HCEC 1CT (cell line): ENCODE results near the gene AGAP1.
A peak's percentile ranks its signal among the peaks of the same experiment; 100 is the strongest.

Experiments used
- DNase-seq: peaks from one replicate; pipeline ENCODE4 v3.0.0-alpha.2; 2017

AGAP1 gene

GRCh38 chr2:235534678-235535422 lies 41.0 kb downstream of the AGAP1 start:
- DNase-seq, result no peak

- no peak for DNase-seq
Measured at GRCh38 chr2:235535423-235536130, 41.7 kb downstream of the AGAP1 start.

- DNase-seq, result no peak
Measured at GRCh38 chr2:235536711-235537110, 42.9 kb downstream of the AGAP1 start.

DNA sequence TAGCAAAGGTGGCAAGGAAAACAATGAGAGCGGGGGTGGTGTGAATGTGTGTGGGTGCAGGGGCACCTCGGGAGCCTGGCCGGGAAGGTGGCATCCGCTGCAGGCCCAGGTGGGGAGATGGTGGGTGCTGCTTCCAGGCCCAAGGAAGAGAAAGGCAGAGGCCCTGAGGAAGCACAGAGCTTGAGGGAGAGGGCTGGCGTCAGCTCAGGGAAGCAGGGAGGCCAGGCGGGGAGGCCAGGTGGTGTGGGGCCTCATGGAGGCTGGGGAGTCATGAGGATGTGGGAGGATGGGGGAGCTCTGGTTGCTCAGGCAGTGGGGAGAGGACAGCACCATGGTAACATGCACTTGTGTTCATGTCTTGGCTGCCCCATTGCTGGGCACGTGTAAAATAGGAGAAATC lies 43.3 kb downstream of the AGAP1 start:
- no peak for DNase-seq

DNA sequence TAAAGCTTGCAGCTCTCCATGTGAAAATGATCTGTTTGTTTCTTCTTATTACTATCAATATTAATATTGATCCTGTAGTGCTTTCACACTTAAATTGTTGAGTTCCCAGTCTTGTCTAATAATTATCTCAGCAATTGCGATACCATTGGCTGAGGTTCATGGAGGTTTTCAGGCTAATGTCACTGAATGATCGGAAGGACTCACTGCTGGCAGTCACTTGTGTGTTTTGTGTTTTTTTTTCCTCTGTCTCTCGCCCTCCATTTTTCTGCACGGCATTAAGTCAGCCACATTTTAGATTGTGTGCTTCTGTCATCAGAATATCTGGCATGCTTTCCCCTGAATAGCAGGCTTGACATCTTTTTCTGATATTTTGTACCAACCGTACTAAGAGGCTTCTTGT lies 43.7 kb downstream of the AGAP1 start:
- DNase-seq, result no peak

DNA sequence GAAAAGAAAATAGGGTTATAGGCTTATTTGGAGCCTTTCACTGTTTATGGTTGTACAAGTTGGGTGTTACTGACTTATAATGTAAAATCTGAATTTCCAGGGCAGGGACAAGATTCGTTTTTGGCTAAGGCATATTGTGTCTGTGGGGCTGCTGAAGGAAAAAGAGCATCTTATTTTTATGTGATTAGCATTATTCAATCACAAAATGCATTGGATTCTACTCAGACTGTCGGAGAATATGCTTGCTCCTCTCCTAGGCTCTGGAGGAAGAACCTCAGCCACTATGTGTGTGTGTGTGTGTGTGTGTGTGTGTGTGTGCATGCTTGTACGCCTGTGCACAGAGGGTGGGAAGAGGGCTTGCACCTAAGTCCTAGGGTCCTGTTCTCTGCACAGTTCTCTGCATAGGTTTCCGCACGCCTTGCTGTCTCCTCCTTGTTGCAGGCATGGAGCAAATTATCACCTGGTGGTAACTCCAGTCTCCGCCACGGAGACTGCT lies 44.3 kb downstream of the AGAP1 start:
- no peak for DNase-seq

- DNase-seq, result no peak
Measured at GRCh38 chr2:235538981-235539380, 45.1 kb downstream of the AGAP1 start.

DNA sequence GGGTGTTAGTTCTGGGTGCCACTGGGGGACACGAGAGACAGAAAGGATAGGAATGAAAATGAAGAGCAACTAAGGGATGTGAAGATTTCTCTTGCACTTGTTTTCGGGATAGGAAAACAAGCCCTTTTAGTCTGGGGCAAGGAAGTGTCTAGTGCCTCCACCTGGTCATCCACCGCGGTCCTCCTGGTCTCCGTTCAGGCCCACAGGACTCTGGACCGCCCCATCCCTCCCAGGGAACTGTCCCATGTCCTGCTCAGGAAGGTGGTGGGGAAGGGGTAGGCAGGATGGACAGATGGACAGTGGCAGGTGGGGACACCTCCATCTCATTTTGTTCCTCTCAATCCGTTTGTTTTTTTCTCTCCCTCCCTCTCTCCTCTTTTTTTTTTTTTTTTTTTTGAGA lies 45.9 kb downstream of the AGAP1 start:
- no peak for DNase-seq

DNA sequence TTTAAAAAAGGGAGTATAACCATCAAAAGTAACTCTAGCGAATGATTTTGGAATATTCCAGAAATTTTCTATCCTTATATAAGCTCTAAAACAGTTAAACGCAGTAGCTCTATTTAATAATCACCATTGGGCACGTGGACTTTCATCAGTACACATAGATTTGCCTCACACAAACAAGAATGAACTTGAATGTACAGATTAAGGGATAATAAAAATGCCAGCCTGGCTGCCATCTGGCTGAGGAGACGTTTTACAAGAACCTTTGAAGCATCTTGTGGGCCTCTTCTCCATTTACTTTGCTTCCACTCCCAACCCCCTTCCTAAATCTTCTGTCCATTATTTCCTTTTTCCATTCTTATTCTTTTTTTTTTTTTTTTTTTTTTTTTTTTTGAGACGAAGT lies 47.2 kb downstream of the AGAP1 start:
- no peak for DNase-seq

DNA sequence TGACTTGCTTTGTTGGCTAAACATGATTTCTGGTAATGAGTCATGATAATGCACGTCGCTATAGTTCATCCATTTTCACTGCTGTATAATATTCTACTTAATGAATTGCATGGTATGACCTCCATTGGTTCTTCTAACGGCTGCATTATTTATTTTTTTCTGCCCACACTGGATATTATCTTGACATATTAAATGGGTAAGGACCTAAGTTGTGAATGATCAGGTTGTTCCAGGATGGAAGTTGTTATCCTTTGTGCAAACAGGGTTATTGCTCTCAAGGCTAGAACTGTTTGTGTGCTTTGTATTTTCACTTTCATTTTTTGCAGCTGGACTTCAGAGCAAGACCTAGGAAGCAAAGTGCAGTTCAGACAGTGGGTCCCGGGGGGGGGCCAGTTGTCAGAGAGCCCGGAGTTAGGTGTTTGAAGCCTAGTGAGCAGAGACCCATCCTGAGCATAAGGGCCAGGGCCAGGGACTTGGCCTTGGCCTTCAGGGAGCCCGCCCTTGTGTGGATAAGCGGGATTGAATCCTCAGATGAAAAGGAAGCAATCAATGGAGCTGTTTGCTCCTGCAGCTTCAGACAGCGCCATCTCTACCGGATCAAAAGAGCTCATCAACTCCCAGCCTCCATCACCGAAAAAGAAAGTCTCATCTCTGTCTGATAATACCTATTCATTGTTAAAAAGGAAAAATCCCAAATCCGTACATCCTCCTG lies 48.2 kb downstream of the AGAP1 start:
- DNase-seq, result no peak

- DNase-seq, result no peak
Measured at GRCh38 chr2:235542733-235543127, 48.9 kb downstream of the AGAP1 start.

DNA sequence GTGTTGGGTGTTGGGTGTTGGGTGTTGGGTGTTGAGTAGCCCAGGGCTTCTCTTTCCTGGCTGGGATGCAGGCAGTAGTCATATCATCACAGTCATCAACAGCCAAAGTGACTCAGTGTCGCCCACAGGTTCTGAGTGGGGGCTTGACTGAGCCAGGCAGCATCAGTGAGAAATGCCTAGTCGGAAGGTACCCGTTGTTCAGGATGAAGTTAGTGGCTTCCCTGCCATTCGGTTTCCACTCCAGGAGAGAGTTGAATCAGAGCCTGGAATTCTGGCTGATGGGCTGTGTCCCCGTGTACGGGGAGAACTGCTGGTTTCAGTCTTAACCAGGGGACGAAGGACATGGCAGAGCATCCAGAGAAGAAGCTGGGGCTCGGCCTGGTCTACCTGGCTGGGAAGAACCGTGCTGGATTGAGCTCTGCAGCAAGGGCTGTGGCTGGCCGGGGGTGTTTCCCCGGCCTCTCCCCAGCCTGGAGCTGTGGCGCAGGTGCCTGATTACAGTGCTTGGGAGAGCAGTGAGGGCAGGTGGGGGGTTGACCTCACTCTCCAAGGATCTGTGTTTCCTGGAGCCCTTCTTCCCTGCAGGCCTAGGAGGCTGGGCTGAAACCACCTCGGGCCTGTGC lies 49.4 kb downstream of the AGAP1 start:
- no peak for DNase-seq

- no peak for DNase-seq
Measured at GRCh38 chr2:235543851-235544688, 50.2 kb downstream of the AGAP1 start.

- no peak for DNase-seq
Measured at GRCh38 chr2:235544689-235544969, 50.8 kb downstream of the AGAP1 start.

GRCh38 chr2:235545339-235546150 lies 51.7 kb downstream of the AGAP1 start:
- no peak for DNase-seq

DNA sequence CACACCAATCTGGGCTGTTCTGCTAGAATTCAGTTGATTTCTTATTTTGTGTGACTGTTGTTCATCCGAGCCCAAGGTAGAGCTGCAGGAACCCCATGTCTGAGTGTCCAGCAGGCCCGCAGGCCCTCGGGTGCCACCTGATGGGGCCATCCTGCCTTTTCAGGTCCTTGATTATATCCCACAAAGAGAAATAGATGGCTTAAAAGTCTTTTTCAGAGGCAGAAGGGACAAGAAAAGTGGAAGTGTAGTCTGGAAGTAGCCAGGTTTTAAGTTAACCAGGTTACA lies 52.2 kb downstream of the AGAP1 start:
- DNase-seq, result no peak

- DNase-seq, result no peak
Measured at GRCh38 chr2:235546436-235546835, 52.6 kb downstream of the AGAP1 start.

DNA sequence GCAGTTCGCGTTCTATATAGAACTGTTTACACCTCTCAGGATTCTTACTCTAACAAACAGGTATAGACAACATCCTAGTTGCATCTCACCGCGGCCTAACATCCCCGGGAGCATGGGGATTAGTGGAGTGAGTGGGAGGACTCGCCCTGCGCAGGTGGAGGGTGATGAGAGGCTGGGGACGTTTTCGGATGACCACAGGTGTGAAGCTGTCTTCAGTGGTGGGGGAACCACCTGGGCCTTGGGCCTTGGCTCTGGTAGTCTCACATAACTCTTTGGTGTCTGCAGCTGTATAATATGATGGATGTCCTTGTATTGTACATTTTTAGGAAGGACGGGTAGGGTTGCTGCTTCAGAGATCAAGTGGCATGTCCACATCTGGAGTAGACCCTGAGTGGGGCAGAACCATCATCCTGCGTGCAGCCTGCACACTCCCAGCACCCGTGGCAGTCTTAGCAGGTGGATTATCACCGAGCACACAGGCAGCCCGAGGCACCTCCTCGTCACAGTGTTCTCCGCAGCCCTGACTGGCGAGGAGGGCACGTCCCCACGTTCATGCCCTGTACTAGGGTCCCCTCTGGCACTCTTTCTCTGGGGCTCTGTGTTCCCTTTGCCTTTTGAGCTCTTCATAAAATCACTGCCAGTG lies 56.0 kb downstream of the AGAP1 start:
- DNase-seq, result no peak

DNA sequence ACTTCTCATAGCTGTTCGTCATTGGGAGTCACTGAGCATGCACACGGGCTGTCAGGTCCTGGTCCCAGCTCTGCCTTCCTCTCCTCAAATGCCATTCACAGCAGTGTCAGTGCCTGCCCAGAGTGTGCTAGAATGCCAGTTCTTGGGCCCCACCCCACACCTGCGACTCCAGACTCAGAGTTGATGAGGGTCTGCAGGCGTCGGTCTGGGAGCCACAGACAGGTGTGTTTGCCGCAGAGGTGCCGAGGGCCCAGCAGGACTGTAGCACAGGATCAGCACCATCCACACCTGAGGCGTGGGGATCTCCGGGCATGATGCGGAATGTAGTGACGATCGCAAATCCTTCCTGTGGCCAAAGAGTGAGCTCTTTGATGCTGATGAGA lies 56.5 kb downstream of the AGAP1 start:
- DNase-seq, result no peak

DNA sequence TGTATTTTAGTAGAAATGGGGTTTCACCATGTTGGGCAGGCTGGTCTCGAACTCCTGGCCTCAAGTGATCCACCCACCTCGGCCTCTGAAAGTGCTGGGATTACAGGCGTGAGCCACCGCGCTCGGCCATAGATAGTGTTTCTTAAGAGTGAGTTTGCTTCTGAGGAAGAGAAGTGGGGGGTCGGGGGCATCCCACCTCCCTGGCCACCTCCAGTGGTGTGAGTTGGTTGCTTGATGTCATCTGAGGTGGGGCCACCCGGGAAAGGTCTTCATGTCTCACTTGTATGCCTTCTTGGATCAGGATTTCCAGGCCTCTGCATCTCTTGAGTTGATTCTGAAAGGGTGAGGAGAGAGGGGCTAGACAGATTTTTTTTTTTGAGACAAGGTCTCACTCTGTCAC lies 57.1 kb downstream of the AGAP1 start:
- DNase-seq, result no peak

GRCh38 chr2:235551965-235552364 lies 58.1 kb downstream of the AGAP1 start:
- DNase-seq, result peak; percentile 62

- no peak for DNase-seq
Measured at GRCh38 chr2:235552671-235553070, 58.8 kb downstream of the AGAP1 start.
